Panc1 (cell line): ENCODE measurements around the gene SLC41A3.

Source experiments
- CTCF ChIP-seq: fragments of 450-650 bp; IDR thresholded peaks from 2 replicates; pipeline ENCODE4 v1.5.1; 2017; ENCODE audit warnings: mild to moderate bottlenecking
- POLR2AphosphoS5 ChIP-seq: IDR thresholded peaks from 2 replicates; pipeline ENCODE4 v1.6.1; 2012; ENCODE audit warnings: mild to moderate bottlenecking, low read depth, low read length, moderate library complexity
- SIN3A ChIP-seq: IDR thresholded peaks from 2 replicates; pipeline ENCODE4 v1.6.1; 2012; ENCODE audit warnings: low read depth, mild to moderate bottlenecking, low read length, moderate library complexity, borderline replicate concordance; ENCODE audit not compliant: insufficient read depth
- TCF7L2 ChIP-seq: IDR thresholded peaks from 2 replicates; pipeline ENCODE4 v1.6.1; 2011; ENCODE audit warnings: mild to moderate bottlenecking, low read depth, low read length, inconsistent platforms

DNA sequence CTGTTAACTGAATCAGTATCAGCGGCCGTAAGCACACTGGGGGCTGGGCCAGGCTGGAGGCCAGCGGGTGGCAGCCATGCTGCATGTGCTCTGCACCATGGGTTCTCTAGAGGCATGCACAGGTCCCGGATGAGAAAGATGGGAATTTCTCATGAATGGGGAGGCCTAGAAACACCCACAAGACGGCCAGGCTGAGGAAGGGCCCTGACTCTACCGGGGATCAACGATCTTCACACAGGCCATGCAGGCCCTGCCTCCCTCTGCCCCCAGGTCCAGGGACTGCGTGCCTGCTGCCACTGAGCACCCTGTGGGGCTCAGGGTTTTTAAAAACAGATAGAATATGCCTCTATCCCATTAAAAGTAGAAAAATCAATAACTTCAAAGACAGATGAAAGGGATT is 32.7 kb downstream of the SLC41A3 start:
- TF ChIP-seq CTCF, result no peak
- no peak for TF ChIP-seq POLR2AphosphoS5
- no peak for TF ChIP-seq SIN3A
- TF ChIP-seq TCF7L2, result no peak
